ENCODE measurements around the gene MISP.

The MISP gene

DNA sequence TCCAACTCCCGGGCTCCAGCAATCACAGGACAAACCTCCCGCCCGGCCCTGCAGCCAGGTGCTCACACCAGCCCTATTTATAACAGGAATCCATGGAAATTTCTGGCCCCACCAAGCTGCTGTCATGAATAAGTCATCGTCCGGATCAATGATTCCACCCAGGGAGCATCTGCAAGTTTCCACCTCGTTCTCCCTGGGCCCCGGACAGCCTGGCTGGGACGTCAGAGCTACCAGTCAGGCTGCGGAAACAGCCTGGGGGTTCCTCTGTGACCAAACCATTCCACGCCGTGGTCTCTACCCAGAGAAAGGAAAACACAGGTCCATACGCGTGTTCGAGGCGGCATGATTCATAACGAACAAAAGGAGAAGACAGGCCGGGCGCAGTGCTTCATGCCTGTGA, 25.6 kb downstream of the MISP start:
- no peaks in the 10 kb centered on the region for H3K9me3 ChIP-seq (ENCODE audit: low read length)
- H3F3A ChIP-seq (ENCODE audit: insufficient read depth, low read length), result no peaks in the 10 kb centered on the region
- no peaks in the 10 kb centered on the region for H3K4me1 ChIP-seq (ENCODE audit: insufficient read depth, low read length, severe bottlenecking)
- no peak overlapping the region for H3K9ac ChIP-seq (ENCODE audit: low read length)
- no peak overlapping the region for H3K27ac ChIP-seq (ENCODE audit: low read depth, low read length, poor library complexity, severe bottlenecking)
- peaks cover 4% of the 10 kb centered on the region; the same call in 1 of the 2 replicates for H3K27me3 ChIP-seq (ENCODE audit: insufficient read depth, low read length)
- no peaks in the 10 kb centered on the region for H4K20me1 ChIP-seq (ENCODE audit: insufficient read depth, low read length)
- no peaks in the 10 kb centered on the region for H3K79me2 ChIP-seq (ENCODE audit: insufficient read depth, low read length)
- no peak overlapping the region for H3K4me2 ChIP-seq (ENCODE audit: low read length)
- H2AFZ ChIP-seq (ENCODE audit: low read length), result no peak overlapping the region
- no peak overlapping the region for H3K4me3 ChIP-seq (ENCODE audit: low read depth, low read length, poor library complexity, severe bottlenecking)
- TF ChIP-seq EZH2 (IDR thresholded peaks at IDR 0.05; ENCODE audit: borderline replicate concordance, low read length), result no peak
- TF ChIP-seq, protein P1, sequence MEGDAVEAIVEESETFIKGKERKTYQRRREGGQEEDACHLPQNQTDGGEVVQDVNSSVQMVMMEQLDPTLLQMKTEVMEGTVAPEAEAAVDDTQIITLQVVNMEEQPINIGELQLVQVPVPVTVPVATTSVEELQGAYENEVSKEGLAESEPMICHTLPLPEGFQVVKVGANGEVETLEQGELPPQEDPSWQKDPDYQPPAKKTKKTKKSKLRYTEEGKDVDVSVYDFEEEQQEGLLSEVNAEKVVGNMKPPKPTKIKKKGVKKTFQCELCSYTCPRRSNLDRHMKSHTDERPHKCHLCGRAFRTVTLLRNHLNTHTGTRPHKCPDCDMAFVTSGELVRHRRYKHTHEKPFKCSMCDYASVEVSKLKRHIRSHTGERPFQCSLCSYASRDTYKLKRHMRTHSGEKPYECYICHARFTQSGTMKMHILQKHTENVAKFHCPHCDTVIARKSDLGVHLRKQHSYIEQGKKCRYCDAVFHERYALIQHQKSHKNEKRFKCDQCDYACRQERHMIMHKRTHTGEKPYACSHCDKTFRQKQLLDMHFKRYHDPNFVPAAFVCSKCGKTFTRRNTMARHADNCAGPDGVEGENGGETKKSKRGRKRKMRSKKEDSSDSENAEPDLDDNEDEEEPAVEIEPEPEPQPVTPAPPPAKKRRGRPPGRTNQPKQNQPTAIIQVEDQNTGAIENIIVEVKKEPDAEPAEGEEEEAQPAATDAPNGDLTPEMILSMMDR (IDR thresholded peaks at IDR 0.05; ENCODE audit: low read length), result no peak
- no peaks in the 10 kb centered on the region for H3K9me2 ChIP-seq (ENCODE audit: low read depth, low read length)
- H3K36me3 ChIP-seq (ENCODE audit: insufficient read depth, low read length), result no peaks in the 10 kb centered on the region

DNA sequence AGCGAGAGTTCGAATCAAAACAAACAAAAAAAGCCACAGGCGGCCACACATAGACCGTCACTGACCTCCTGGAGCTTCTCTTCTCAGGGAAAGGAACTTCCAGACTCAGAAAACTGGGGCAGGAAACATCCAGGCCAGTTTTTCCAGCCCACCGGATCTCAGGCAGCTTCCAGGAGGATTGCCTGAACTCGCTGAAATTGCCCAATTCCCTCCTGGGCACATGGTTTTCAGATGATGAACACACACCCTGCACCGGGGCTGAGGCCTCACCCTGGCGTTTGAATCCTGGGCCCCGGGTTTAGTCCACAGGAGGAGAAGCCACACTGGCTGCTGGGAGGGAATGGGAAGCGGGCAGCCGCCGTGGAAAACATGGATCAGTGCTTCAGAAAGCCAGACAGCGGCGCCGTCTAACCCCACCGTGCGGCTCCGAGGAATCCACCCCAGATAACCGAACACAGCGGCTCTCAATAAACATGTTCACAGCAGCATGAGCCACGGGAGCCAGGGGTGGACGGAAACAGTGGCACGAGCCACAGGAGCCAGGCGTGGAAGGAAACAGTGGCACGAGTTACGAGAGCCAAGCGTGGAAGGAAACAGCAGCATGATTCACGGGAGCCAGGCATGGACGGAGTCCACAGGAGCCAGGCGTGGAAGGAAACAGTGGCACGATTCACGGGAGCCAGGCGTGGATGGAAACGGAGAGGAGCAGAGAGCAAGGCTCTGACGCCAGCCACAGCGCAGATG, 28.2 kb downstream of the MISP start:
- TF ChIP-seq EZH2 (IDR thresholded peaks at IDR 0.05; ENCODE audit: borderline replicate concordance, low read length), result no peak
- TF ChIP-seq, protein P1 (IDR thresholded peaks at IDR 0.05; ENCODE audit: low read length), result no peak
- no peaks in the 10 kb centered on the region for H3K79me2 ChIP-seq (ENCODE audit: insufficient read depth, low read length)
- no peaks in the 10 kb centered on the region for H4K20me1 ChIP-seq (ENCODE audit: insufficient read depth, low read length)
- no peak overlapping the region for H3K4me2 ChIP-seq (ENCODE audit: low read length)
- H3K9me2 ChIP-seq (ENCODE audit: low read depth, low read length), result no peaks in the 10 kb centered on the region
- no peak overlapping the region for H3K4me3 ChIP-seq (ENCODE audit: low read depth, low read length, poor library complexity, severe bottlenecking)
- H3K9ac ChIP-seq (ENCODE audit: low read length), result no peak overlapping the region
- no peak overlapping the region for H3K27ac ChIP-seq (ENCODE audit: low read depth, low read length, poor library complexity, severe bottlenecking)
- no peaks in the 10 kb centered on the region for H3F3A ChIP-seq (ENCODE audit: insufficient read depth, low read length)
- H3K27me3 ChIP-seq (ENCODE audit: insufficient read depth, low read length), result peaks cover 11% of the 10 kb centered on the region
- no peak overlapping the region for H2AFZ ChIP-seq (ENCODE audit: low read length)
- no peaks in the 10 kb centered on the region for H3K4me1 ChIP-seq (ENCODE audit: insufficient read depth, low read length, severe bottlenecking)
- H3K36me3 ChIP-seq (ENCODE audit: insufficient read depth, low read length), result no peaks in the 10 kb centered on the region
- no peaks in the 10 kb centered on the region for H3K9me3 ChIP-seq (ENCODE audit: low read length)

DNA sequence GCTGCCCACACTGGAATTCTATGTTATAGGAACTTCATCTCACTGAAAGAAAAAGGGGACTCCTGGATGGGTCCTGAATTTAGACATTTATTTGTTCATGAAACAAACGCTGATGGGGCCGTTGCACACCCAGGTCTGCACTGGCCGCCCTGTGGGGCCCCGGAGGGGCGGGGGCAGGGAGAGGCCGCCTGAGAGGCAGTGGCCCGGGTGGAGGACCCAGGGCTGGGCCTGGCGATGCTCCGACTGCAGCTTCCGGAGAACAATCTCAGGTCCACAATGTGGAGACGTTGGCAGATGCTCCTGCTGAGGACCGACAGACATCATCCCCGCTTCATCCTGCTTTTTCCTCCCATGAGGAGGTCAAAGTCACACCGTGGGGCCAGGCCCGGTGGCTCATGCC, 30.0 kb downstream of the MISP start:
- Histone ChIP-seq H3F3A (ENCODE audit: insufficient read depth, low read length) (no peaks in the 10 kb centered on the region), H3K27me3 (ENCODE audit: insufficient read depth, low read length) (peaks cover 11% of the 10 kb centered on the region), H3K9ac (ENCODE audit: low read length) (no peak overlapping the region), H3K4me2 (ENCODE audit: low read length) (no peak overlapping the region), H3K4me1 (ENCODE audit: insufficient read depth, low read length, severe bottlenecking) (no peaks in the 10 kb centered on the region), H3K9me2 (ENCODE audit: low read depth, low read length) (no peaks in the 10 kb centered on the region), H4K20me1 (ENCODE audit: insufficient read depth, low read length) (no peaks in the 10 kb centered on the region), H3K36me3 (ENCODE audit: insufficient read depth, low read length) (no peaks in the 10 kb centered on the region), H3K27ac (ENCODE audit: low read depth, low read length, poor library complexity, severe bottlenecking) (no peak overlapping the region), H3K79me2 (ENCODE audit: insufficient read depth, low read length) (no peaks in the 10 kb centered on the region), H3K9me3 (ENCODE audit: low read length) (no peaks in the 10 kb centered on the region), H3K4me3 (ENCODE audit: low read depth, low read length, poor library complexity, severe bottlenecking) (no peak overlapping the region), H2AFZ (ENCODE audit: low read length) (no peak overlapping the region)
- no peak for TF ChIP-seq EZH2 (IDR thresholded peaks at IDR 0.05; ENCODE audit: borderline replicate concordance, low read length)
- TF ChIP-seq, protein P1 (IDR thresholded peaks at IDR 0.05; ENCODE audit: low read length), result no peak

All from OCI-LY1 (cell line).